Fibroblast of lung (primary cell): Measurements from ENCODE around the gene PIK3AP1. TPM values are rescaled to one million over a fixed set of nuclear protein-coding genes. Genes with fewer than 3 reads are reported as not detected.

Source experiments
- DNase-seq, 2 donors: peaks; one replicate each; pipeline versions ENCODE4 v3.0.0 to v3.0.0-alpha.2; 2010; ENCODE audit warnings: low read depth in 2 of 2
- H2AFZ ChIP-seq: 2 replicates; pipeline ENCODE4 v1.5.1; 2012; ENCODE audit warnings: low read length, control low read depth, inconsistent platforms
- H3K27ac ChIP-seq: 2 replicates; pipeline ENCODE4 v1.5.1; 2011; ENCODE audit warnings: low read length, control low read depth; ENCODE audit not compliant: insufficient read depth
- H3K27me3 ChIP-seq: 2 replicates; pipeline ENCODE4 v1.5.1; 2011; ENCODE audit warnings: mild to moderate bottlenecking, low read length; ENCODE audit not compliant: control insufficient read depth, insufficient read depth
- H3K36me3 ChIP-seq: 2 replicates; pipeline ENCODE4 v1.5.1; 2011; ENCODE audit warnings: low read length; ENCODE audit not compliant: control insufficient read depth, insufficient read depth
- H3K4me1 ChIP-seq: 2 replicates; pipeline ENCODE4 v1.5.1; 2011; ENCODE audit warnings: low read length; ENCODE audit not compliant: control insufficient read depth, insufficient read depth; ENCODE audit errors: extremely low read depth
- H3K4me2 ChIP-seq: 2 replicates; pipeline ENCODE4 v1.5.1; 2011; ENCODE audit warnings: low read length, control low read depth; ENCODE audit not compliant: insufficient read depth; ENCODE audit errors: extremely low read depth
- H3K4me3 ChIP-seq, 4 experiments: fragments of 200-600 bp in 1 of 4; sonication (generic) in 1 of 4; replicated peaks in 1 of 4; 2 replicates each; pipeline ENCODE4 v1.5.1; 2011 to 2016; ENCODE audit warnings: low read length in 4 of 4, low read depth in 3 of 4, mild to moderate bottlenecking in 3 of 4, control low read depth in 2 of 4, inconsistent platforms in 1 of 4, mixed read lengths in 1 of 4; ENCODE audit not compliant: insufficient read depth in 1 of 4; ENCODE audit errors: control extremely low read depth in 1 of 4
- H3K79me2 ChIP-seq: 2 replicates; pipeline ENCODE4 v1.5.1; 2012; ENCODE audit warnings: mild to moderate bottlenecking, low read length, inconsistent platforms; ENCODE audit not compliant: control insufficient read depth, insufficient read depth
- H3K9ac ChIP-seq: 2 replicates; pipeline ENCODE4 v1.5.1; 2011; ENCODE audit warnings: mild to moderate bottlenecking, low read length, control low read depth; ENCODE audit not compliant: insufficient read depth
- H3K9me3 ChIP-seq: 2 replicates; pipeline ENCODE4 v1.5.1; 2012; ENCODE audit warnings: low read depth, low read length; ENCODE audit not compliant: control insufficient read depth, insufficient read depth
- H4K20me1 ChIP-seq: 2 replicates; pipeline ENCODE4 v1.5.1; 2011; ENCODE audit warnings: low read length; ENCODE audit not compliant: control insufficient read depth, insufficient read depth; ENCODE audit errors: extremely low read depth
- CTCF ChIP-seq, 2 donors: IDR thresholded peaks in 1 of 2; conservative IDR thresholded peaks in 1 of 2; 1 replicate in 1 of 2; 2 replicates in 1 of 2; pipeline ENCODE4 v1.5.1; 2011 to 2012; ENCODE audit warnings: low read length in 2 of 2, control low read depth in 1 of 2, inconsistent platforms in 1 of 2, low read depth in 1 of 2, mild to moderate bottlenecking in 1 of 2
- EZH2 ChIP-seq: IDR thresholded peaks from 2 replicates; pipeline ENCODE4 v1.5.1; 2012; ENCODE audit warnings: low read length, control low read depth, mild to moderate bottlenecking; ENCODE audit errors: missing control alignments
- polyA plus RNA-seq, 2 donors: library from polyadenylated mRNA; depleted of rRNA in 1 of 2; stranded (reverse) in 1 of 2; unstranded in 1 of 2; fragments of >200 nt; gene quantifications; 2 replicates each; pipeline ENCODE4 v1.2.1, GENCODE V29; 2011 to 2012; ENCODE audit warnings: missing spikeins in 1 of 2
- total RNA-seq: library from RNA; depleted of rRNA; stranded (reverse); fragments of >200 nt; gene quantifications from 2 replicates; pipeline ENCODE4 v1.2.1, GENCODE V29; 2014

Gene PIK3AP1
- total and polyA plus RNA-seq, 2 donors (not counting 1 experiment from before 2014, with no cell fraction given): 0.17 to 0.24 TPM

- TF ChIP-seq CTCF (conservative IDR thresholded peaks at IDR 0.05 in 1 of 2, IDR thresholded peaks at IDR 0.05 in 1 of 2; ENCODE audit: low read depth in 1 of 2, low read length in 2 of 2): no peak
- TF ChIP-seq EZH2: no peak
- H3K4me3 ChIP-seq: no peak overlapping the region
- no peak overlapping the region for H3K9ac ChIP-seq
- no peaks in the 10 kb centered on the region for H3K4me1 ChIP-seq
- no peaks in the 10 kb centered on the region for H3K79me2 ChIP-seq
- no peaks in the 10 kb centered on the region for H4K20me1 ChIP-seq
- no peak overlapping the region for H3K4me2 ChIP-seq
- H3K9me3 ChIP-seq: no peaks in the 10 kb centered on the region
- H2AFZ ChIP-seq: no peak overlapping the region
- no peak for DNase-seq
- H3K36me3 ChIP-seq: no peaks in the 10 kb centered on the region
- H3K27me3 ChIP-seq: no peaks in the 10 kb centered on the region
- no peak overlapping the region for H3K27ac ChIP-seq
These were observed 43.8 kb downstream of the PIK3AP1 start for GRCh38 chr10:96676272-96677112.

DNA sequence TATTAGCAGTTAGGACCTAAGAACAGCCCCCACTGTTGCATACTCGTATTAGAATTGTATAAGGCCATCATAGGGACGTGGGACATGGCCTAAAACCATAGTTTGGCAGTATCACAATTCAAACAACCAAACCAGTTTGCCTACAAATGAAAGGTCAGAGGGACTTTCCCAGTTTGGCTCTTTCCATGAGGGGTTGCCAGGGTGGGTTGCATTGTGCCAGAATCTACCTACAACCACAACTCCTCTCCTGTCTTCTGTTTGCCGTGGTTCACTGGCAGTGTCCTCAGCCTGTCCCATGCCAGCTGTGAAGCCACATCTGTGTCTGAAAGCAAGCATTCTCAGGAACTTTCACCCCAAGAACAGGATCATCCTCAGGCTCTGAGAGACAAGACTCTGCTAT is 44.5 kb downstream of the PIK3AP1 start:
- Histone ChIP-seq H3K4me1 (no peaks in the 10 kb centered on the region), H3K36me3 (no peaks in the 10 kb centered on the region), H3K79me2 (no peaks in the 10 kb centered on the region), H3K27me3 (no peaks in the 10 kb centered on the region), H3K4me2 (no peak overlapping the region), H3K27ac (no peak overlapping the region), H3K9me3 (no peaks in the 10 kb centered on the region), H4K20me1 (no peaks in the 10 kb centered on the region), H3K4me3 (no peak overlapping the region), H3K9ac (no peak overlapping the region), H2AFZ (no peak overlapping the region)
- TF ChIP-seq CTCF (conservative IDR thresholded peaks at IDR 0.05 in 1 of 2, IDR thresholded peaks at IDR 0.05 in 1 of 2; ENCODE audit: low read depth in 1 of 2, low read length in 2 of 2) (no peak), EZH2 (no peak)
- DNase-seq: no peak

DNA sequence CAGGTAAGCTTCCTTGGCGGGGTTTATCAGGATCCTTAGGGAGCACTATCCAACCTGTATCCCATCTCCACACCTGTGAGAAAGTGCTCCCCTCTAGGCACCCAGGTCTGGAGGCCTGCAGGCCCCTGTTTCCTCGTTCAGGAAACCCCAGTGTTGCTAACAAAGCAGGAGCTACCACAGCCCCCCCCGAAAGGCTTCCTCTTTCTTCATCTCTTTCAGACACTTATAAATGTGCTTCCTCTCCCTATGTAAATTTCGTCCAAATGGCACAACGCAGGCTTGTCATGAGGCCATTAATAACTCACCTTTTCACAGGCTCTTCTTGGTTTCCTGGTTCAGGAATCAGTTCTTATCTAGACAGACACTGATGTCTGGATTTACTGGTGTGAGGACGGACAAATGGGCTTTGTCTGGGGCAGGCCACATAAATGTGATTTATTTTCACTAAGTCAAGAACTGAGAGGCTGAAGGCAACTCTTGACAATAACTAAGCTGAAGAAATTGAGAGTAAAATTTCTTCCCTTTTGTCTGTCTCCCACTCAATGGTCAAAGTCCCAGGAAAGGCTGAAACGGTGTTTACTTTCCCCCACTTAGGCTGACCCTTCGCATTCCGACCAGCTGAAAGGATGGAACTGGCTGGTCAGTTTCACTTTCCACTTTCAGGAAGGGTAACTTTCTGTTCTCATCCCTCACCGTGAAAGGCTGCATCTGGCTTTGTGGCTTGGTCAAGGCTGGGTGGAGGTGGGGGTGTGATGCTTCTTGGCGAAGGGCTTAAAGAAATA is 46.8 kb downstream of the PIK3AP1 start:
- Histone ChIP-seq H3K36me3 (no peaks in the 10 kb centered on the region), H2AFZ (no peak overlapping the region), H3K27me3 (no peaks in the 10 kb centered on the region), H4K20me1 (no peaks in the 10 kb centered on the region), H3K27ac (no peak overlapping the region), H3K4me3 (no peak overlapping the region), H3K79me2 (no peaks in the 10 kb centered on the region), H3K4me2 (peak overlapping the region; percentile 68), H3K4me1 (no peaks in the 10 kb centered on the region), H3K9me3 (no peaks in the 10 kb centered on the region), H3K9ac (no peak overlapping the region)
- no peak for TF ChIP-seq CTCF (conservative IDR thresholded peaks at IDR 0.05 in 1 of 2, IDR thresholded peaks at IDR 0.05 in 1 of 2; ENCODE audit: low read depth in 1 of 2, low read length in 2 of 2)
- no peak for TF ChIP-seq EZH2
- DNase-seq: peak; percentile 29 to 85
